ENCODE results near the gene VAMP1.

Gene VAMP1

DNA sequence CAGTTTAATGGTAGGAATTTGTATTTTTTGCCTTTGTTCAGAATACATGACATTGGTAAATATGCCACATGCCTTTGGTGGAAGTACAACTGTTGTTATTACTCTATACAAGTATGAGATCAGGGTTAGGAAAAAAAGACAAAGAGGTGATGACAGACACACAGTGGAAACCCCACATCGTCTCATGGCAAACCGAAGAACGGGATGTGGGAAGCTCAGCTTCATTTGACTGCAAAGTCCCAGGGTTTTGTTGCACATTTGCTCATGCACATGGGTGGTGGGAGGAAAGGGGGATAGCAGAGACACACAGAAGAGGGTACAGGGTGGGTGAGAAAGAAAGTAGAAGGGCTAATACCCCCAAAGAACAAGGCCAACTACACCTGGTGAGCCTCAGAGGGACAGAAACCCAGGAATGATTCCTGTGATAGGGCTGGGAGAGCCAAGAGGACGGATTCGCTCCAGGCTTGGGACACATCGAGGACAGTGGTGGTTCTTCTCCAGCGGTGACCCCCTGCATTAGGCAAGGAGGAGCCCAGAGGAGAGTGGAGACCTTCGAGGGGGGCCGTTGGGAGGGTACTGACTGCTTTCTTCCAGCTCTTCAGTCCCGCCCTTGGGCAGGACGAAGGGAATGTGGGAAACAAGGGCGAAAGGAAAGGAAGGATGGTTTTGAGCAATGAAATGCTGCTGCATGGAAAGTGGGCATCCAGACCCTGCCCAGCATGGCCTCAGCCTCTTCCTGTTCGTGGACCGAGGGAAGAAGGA, 8.1 kb downstream of the VAMP1 start:
- TF ChIP-seq ELF4 (IDR thresholded peaks at IDR 0.05) (no peak), LEF1 (IDR thresholded peaks at IDR 0.05; ENCODE audit: borderline replicate concordance) (no peak), BHLHE40 (IDR thresholded peaks at IDR 0.05; ENCODE audit: borderline replicate concordance) (no peak), TARDBP (IDR thresholded peaks at IDR 0.05) (no peak), SP1 (IDR thresholded peaks at IDR 0.05) (no peak), ZNF384 (IDR thresholded peaks at IDR 0.05) (no peak), NFRKB (IDR thresholded peaks at IDR 0.05) (no peak), ARNT (IDR thresholded peaks at IDR 0.05) (no peak), FOXA1 (IDR thresholded peaks at IDR 0.05) (no peak), FOXK2 (IDR thresholded peaks at IDR 0.05) (no peak), SUZ12 (IDR thresholded peaks at IDR 0.05) (no peak), FOXM1 (IDR thresholded peaks at IDR 0.05; ENCODE audit: borderline replicate concordance) (no peak), HDGF (IDR thresholded peaks at IDR 0.05; ENCODE audit: borderline replicate concordance) (no peak), CTBP1 (IDR thresholded peaks at IDR 0.05; ENCODE audit: borderline replicate concordance) (no peak), L3MBTL2 (conservative IDR thresholded peaks at IDR 0.05) (no peak)
- TF ChIP-seq, protein P1, sequence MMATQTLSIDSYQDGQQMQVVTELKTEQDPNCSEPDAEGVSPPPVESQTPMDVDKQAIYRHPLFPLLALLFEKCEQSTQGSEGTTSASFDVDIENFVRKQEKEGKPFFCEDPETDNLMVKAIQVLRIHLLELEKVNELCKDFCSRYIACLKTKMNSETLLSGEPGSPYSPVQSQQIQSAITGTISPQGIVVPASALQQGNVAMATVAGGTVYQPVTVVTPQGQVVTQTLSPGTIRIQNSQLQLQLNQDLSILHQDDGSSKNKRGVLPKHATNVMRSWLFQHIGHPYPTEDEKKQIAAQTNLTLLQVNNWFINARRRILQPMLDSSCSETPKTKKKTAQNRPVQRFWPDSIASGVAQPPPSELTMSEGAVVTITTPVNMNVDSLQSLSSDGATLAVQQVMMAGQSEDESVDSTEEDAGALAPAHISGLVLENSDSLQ (IDR thresholded peaks at IDR 0.05), result no peak
- ChIA-PET CTCF (no interaction called here), POLR2A (interaction anchor here (0.5 to 1.8 kb wide), 4 partner anchors 11 to 132 kb away, joined by 3 to 6 read pairs (median 4); partner anchors contain the start of genes MRPL51 and TAPBPL)
- no peak for DNase-seq (ENCODE audit: extremely low spot score)

DNA sequence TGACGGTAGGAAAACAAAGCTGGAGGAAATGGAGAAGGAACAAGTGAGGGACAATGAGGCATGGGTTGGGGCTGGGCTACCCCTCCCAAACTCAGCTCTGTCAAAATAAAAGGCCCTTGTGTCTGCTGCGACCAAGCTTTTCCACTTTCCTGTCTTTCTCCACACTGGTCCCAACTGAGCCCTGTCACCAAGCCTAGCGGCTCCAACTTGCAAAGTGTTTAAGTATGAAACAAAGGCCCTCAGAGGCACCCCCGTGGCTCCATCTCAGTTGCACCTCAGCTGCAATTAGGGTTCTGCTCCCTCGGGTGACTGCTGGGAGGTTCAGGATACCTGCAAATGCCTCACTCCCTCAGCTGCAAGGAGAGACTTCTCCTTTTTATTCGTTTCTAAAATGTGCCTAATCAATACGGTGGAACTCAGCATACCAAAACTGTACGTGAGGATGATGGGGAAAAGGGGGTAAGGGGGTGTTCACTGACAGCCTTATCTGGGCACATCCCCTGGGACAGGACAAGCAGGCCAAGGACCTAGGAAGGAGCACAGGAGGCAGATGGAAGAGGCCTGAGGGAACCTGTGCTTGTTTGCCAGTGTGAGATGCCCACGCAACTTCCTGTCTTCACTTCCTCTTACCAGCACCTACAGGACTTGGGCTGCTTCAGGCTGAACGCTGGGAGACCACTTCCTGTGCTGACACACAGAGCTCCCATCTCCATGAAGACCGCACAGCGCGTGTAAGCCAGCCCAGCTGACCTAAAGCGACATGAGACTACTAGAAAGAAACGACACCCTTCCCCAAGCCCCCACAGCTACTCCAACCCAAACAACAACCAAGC, 8.9 kb downstream of the VAMP1 start:
- CTCF ChIA-PET, result no interaction called here
- POLR2A ChIA-PET, result interaction anchor here (0.6 to 2.8 kb wide), 3 partner anchors 9 to 131 kb away, joined by 3 to 21 read pairs (median 4); partner anchors contain the start of genes TAPBPL and VAMP1
- TF ChIP-seq LEF1 (IDR thresholded peaks at IDR 0.05; ENCODE audit: borderline replicate concordance) (no peak), SP1 (IDR thresholded peaks at IDR 0.05) (no peak), CTBP1 (IDR thresholded peaks at IDR 0.05; ENCODE audit: borderline replicate concordance) (no peak), SUZ12 (IDR thresholded peaks at IDR 0.05) (no peak), BHLHE40 (IDR thresholded peaks at IDR 0.05; ENCODE audit: borderline replicate concordance) (no peak), HDGF (IDR thresholded peaks at IDR 0.05; ENCODE audit: borderline replicate concordance) (no peak), L3MBTL2 (conservative IDR thresholded peaks at IDR 0.05) (no peak), ZNF384 (IDR thresholded peaks at IDR 0.05) (no peak), FOXA1 (IDR thresholded peaks at IDR 0.05) (no peak), TARDBP (IDR thresholded peaks at IDR 0.05) (no peak), FOXK2 (IDR thresholded peaks at IDR 0.05) (no peak), FOXM1 (IDR thresholded peaks at IDR 0.05; ENCODE audit: borderline replicate concordance) (no peak), ARNT (IDR thresholded peaks at IDR 0.05) (no peak), NFRKB (IDR thresholded peaks at IDR 0.05) (no peak), ELF4 (IDR thresholded peaks at IDR 0.05) (no peak)
- TF ChIP-seq, protein P1 (IDR thresholded peaks at IDR 0.05), result no peak
- DNase-seq (ENCODE audit: extremely low spot score), result no peak

DNA sequence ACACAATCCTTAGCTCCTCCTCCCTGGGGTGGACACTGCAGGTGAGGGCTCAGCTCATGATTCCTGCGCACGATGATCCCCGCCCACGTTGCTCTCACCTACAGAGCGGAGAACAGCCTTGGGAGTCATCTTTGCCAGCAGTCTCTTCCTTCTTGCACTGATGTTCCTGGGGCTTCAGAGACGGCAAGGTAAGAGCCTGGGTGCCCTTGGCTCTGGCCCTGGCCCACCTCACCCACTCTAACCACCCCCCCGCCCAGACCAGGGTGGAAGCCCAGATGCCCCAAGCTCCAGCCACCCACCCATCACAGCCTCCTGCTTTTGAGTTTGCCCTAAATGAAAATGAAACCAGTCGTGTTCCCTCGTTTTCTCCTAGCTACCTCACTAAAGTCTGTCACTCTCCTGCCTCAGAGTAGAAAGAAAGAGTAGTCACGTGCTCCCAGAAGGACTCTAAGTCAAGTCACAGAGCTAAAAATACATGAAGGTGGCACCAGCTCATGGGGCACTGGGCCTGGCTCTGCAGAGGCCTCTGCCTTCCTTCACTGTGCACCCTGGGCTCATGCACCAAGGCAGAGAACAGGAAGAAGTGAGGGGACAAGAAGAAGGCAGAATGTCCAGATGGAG, 9.6 kb downstream of the VAMP1 start:
- no peak for DNase-seq (ENCODE audit: extremely low spot score)
- ChIA-PET CTCF (interaction anchor here (0.7 to 1.1 kb wide), 2 partner anchors 9 to 406 kb away, joined by 3 read pairs; no protein-coding TSS in a partner anchor), POLR2A (interaction anchor here (1.0 to 2.8 kb wide), 3 partner anchors 10 to 75 kb away, joined by 3 to 21 read pairs (median 4); partner anchors contain the start of genes GAPDH and VAMP1)
- TF ChIP-seq ARNT (IDR thresholded peaks at IDR 0.05), result no peak
- TF ChIP-seq ELF4 (IDR thresholded peaks at IDR 0.05), result no peak
- TF ChIP-seq SP1 (IDR thresholded peaks at IDR 0.05), result no peak

DNA sequence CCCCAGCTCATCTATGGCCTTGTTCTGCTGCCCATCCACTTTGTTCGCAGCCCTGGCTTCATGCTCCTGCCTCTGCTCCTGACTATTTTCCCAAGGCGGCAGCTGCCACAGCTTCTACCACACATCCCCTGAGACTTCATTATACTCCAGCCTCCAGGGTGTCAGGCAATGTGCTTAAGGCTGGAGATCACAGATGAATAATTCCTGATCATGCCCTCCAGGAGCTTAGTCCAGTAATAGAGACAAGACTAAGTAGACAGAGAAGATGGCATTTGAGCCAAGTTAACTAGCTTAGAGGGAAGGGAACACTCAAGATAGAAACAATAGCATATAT, 11.5 kb downstream of the VAMP1 start:
- TF ChIP-seq ARNT (IDR thresholded peaks at IDR 0.05), result no peak
- no peak for TF ChIP-seq FOXA1 (IDR thresholded peaks at IDR 0.05)
- TF ChIP-seq FOXM1 (IDR thresholded peaks at IDR 0.05; ENCODE audit: borderline replicate concordance), result no peak
- TF ChIP-seq, protein P1 (IDR thresholded peaks at IDR 0.05), result no peak
- TF ChIP-seq NFRKB (IDR thresholded peaks at IDR 0.05), result no peak
- no peak for TF ChIP-seq FOXK2 (IDR thresholded peaks at IDR 0.05)
- no peak for TF ChIP-seq LEF1 (IDR thresholded peaks at IDR 0.05; ENCODE audit: borderline replicate concordance)
- no peak for TF ChIP-seq HDGF (IDR thresholded peaks at IDR 0.05; ENCODE audit: borderline replicate concordance)
- TF ChIP-seq ZNF384 (IDR thresholded peaks at IDR 0.05), result no peak
- TF ChIP-seq ELF4 (IDR thresholded peaks at IDR 0.05), result no peak
- no peak for TF ChIP-seq CTBP1 (IDR thresholded peaks at IDR 0.05; ENCODE audit: borderline replicate concordance)
- no peak for TF ChIP-seq BHLHE40 (IDR thresholded peaks at IDR 0.05; ENCODE audit: borderline replicate concordance)
- TF ChIP-seq SUZ12 (IDR thresholded peaks at IDR 0.05), result no peak
- TF ChIP-seq L3MBTL2 (conservative IDR thresholded peaks at IDR 0.05), result no peak
- no peak for TF ChIP-seq SP1 (IDR thresholded peaks at IDR 0.05)
- no peak for TF ChIP-seq TARDBP (IDR thresholded peaks at IDR 0.05)
- POLR2A ChIA-PET, result interaction anchor here (2.8 kb wide), 1 partner anchor 11 kb away, joined by 21 read pairs; the partner anchor contains the start of gene VAMP1
- CTCF ChIA-PET, result interaction anchor here (1.1 to 1.9 kb wide), 4 partner anchors 10 to 136 kb away, joined by 3 to 5 read pairs (median 4); no protein-coding TSS in a partner anchor

More for the DNA sequence above, 11.5 kb downstream of the VAMP1 start:
- no peak for DNase-seq (ENCODE audit: extremely low spot score)
